Occipital lobe (tissue), 2 donors: ENCODE measurements around the gene IL24. TPM values are rescaled to one million over a fixed set of nuclear protein-coding genes. Genes with fewer than 3 reads are reported as not detected.

Source experiments
- DNase-seq: peaks from one replicate; lab custom pipeline; 2025; lab: John Stamatoyannopoulos, UW
- total RNA-seq: library from RNA; depleted of rRNA; stranded (reverse); fragments of >200 nt; gene quantifications from one replicate; pipeline ENCODE4 v1.2.3, GENCODE V29; 2014

Gene IL24
- total RNA-seq, 1 donor from 2014 or later = not detected

DNA sequence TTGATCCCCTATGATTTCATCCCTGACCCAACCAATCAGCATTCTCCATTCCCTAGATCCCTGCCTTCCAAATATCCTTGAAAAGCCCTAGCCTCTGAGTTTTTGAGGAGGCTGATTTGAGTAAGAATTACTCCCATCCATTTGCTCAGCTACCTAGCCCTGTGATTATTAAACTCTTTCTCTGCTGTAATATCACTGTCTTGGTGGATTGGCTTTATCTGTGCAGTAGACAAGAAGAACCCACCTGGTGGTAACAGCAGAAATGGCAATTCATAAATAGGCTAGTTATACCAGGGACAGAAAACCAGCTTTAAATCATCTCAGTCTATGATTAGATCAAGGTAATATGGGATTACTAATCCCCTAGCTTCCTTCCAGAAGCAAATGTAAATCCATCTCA, 18.8 kb upstream of the IL24 start:
- DNase-seq = no peak

DNA sequence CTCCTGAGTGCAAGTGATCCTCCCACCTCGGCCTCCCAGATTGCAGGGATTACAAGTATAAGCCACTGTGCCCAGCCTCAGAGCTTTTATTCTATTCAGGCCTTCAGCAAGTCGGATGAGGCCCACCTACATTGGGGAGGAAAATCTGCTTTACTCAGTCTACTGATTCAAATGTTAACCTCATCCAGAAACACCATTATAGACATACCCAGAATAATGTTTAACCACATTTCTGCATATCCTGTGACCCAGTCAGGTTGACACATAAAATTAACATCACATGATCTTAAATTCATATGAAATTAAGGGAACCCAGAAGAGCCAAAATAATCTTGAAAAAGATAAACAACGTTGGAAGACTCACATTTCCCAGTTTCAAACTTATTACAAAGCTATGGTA, 16.9 kb upstream of the IL24 start:
- no peak for DNase-seq

- no peak for DNase-seq
These were observed 14.7 kb upstream of the IL24 start for GRCh38 chr1:206882555-206882954.

- DNase-seq = no peak
These were observed 14.1 kb upstream of the IL24 start for GRCh38 chr1:206883160-206883559.

DNA sequence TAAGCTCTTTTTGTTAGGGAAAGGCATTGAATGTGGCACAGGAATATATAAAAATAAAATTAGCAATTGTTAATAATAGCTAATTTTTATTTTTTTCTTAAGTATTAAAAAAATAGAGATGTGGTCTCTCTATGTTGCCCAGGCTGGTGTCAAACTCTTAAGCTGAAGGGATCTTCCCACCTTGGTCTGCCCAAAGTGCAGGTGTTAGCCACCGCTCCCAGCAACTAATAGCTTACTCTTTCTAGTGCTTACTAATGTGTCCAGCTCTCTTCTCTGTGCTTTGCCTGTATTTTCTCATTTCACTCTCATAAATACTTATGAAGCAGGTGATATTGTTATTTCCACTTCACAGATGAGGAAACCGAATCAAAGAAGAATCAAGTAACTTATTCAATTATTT, 13.4 kb upstream of the IL24 start:
- no peak for DNase-seq

- DNase-seq = no peak
These were observed 11.7 kb upstream of the IL24 start for GRCh38 chr1:206885341-206886060.

DNA sequence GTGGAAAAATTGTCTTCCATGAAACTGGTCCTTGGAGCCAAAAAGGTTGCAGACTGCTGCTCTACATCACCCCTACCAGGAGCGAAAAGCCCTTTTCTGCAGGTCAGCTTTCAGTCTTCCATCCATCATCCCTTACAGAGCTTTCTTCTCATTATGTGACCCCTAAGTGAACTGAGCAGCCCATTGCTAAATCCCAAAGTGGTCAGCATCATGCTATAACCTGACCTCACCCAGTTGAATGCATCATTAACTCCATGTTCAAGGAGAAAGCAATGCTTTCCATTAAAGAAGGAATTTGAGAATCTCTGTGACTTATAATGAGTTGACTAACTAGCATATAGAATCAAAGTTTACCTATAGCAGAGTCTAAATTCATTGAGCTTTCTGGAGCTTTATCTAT, 10.4 kb upstream of the IL24 start:
- DNase-seq = no peak

- DNase-seq = no peak
These were observed 9.5 kb upstream of the IL24 start for GRCh38 chr1:206887701-206888100.

- no peak for DNase-seq
These were observed 6.8 kb upstream of the IL24 start for GRCh38 chr1:206890125-206891060.

DNA sequence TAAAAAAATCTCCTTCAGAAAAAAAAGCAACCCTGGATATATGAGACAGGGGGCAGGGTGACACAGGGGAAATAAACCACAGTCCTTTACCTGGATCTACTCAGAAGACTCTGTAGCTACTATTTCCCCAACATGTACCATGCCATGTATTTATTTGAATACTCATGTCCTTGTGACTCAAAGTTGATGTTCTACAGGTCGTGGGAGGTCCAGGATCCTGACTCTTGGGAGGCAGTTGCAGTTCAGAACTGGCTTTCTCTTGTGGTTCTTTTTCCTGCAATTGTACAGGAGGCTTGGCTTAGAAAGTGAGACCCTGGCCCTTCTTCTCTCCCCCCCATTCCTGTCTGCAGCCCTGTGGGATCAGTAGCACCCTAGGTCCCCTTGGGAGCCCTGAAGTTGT, 5.8 kb upstream of the IL24 start:
- DNase-seq = no peak

DNA sequence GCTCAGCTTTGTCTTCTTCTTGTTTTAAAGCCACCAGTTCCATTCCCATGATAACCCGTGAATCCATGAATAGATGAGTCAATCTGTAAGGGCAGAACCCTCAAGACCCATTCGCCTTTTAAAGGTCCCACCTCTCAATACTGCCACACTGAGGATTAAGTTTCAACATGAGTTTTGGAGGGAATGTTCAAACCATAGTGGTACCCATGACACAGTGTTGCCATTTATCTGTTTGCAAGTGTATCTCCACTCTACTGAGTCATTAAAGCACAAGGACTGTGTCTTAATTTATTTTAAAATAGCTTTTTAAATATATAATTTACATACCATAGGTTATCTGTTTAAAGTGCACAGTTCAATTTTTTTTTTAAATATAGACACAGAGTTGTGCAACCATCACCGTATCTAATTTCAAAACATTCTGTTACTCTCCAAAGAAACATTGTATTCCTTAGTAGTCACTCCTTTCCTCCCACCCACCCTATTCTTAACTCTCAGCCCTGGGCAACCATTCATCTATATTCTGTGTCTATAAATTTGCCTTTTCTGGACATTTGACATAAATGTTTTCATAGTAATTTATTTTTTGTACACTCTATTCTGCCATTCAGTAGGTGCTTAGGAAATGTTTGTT, 4.8 kb upstream of the IL24 start:
- DNase-seq = no peak

DNA sequence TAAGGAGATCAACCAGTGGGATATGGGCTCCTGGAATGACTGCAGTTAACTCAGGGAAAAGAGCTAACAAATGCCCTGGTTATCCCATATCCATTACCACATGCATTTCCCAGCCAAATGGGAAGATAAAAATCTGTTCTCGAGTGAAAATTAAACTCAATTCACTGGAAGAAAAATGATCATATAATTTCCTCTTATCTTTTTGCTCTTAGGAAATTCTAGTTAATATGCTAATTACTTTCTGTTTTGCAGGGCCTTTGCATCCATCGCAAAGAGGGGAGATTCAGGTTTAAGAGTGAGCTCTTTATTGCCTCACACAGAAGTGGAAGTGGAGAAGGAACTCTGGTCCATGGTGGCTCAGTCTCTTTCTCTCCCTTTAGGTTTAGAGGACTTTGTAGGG, 3.9 kb upstream of the IL24 start:
- no peak for DNase-seq

DNA sequence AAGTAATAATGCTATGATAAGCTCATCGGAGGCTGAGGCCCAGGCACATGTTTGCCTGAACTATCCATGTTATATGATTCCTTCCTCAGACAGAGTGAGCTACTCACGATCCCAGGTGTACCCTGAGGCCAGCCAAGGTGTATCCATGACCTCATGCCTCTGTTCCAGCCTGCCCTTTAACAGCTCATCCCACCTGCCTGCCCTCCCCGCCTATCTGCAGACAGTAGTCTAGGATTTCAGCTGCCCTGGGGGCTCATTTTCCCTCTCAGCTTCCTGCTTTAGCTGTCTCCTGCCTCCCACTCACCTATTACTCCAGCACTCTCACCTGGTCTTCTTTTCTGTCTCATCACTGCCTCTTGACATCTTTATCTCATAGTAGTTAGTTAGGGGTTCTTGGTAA, 1.9 kb upstream of the IL24 start:
- no peak for DNase-seq

DNA sequence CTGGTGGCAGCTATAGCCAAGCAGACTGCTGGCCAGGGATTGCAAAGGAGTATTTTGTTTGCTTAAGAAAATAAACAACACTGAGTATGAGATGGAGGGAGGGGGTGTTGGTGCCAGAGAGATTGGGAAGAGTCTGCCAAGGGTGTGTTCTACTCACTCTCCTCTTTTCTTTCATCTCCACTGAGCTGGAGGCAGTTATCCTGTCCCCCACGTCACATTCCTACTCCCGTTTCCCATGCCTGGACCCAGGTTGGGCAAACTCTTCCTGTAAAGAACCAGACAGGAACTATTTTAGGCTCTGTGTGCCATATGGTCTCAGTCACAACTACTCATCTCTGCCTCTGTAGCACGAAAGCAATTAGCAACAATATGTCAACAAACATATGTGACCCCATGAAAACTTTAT, 1.4 kb upstream of the IL24 start:
- no peak for DNase-seq

DNA sequence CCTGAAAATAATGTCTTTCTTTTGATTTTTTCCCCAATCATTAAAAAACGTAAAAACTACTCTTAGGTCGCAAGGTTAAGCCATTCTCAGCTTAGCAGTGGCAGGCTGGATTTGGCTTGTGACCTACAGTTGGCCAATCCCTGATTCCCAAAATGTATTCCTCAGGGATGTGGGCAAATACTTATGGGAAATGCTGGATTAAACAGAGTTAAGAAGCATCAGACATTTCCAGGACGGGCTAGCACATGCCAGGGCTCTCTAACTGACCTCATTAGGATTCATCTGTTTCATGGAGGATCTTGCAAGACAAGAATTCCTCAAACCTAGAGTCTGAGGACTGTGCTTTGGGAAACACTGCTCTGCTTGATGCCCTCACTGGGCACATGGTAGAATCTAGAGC, 982 bp upstream of the IL24 start:
- no peak for DNase-seq

DNA sequence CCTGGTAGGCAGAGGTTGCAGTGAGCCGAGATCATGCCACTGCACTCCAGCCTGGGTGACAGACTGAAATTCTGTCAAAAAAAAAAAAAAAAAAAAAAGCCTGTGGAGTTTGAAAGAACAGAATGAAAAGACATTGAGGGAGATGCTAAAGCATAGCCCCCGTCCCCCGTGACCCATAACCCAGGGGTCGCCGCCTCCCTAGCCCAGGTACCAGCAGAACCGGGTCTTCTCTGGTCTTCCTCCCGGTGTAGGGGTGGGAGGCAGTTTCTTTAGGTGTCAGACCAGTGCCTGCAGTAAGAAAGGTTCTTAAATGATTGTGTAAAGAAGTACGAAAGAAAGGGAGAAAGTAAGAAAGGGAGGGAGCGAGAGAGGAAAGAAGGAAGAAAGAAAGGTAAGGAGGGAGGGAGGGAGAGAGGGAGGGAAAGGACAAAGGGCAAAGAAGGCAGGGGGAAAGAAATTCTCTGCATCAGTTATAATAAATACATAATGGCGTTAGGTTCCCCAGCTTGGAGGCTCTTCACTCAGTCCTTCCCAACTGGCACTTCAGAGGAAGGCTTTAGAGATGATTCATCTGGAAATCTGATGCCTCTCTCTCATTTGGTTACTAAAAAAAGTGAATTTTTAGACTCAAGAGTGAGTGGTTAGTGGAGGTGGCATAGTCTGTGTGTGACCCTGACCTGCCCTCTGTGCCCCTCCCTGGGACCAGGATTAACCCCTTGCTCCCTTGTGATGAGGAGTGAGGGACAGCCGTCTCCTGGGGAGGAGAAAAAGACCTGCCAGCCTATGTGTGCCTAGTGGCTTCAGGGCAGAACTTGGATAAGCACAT, 1.1 kb downstream of the IL24 start:
- DNase-seq = no peak

GRCh38 chr1:206898915-206899431, 1.7 kb downstream of the IL24 start:
- DNase-seq = no peak

DNA sequence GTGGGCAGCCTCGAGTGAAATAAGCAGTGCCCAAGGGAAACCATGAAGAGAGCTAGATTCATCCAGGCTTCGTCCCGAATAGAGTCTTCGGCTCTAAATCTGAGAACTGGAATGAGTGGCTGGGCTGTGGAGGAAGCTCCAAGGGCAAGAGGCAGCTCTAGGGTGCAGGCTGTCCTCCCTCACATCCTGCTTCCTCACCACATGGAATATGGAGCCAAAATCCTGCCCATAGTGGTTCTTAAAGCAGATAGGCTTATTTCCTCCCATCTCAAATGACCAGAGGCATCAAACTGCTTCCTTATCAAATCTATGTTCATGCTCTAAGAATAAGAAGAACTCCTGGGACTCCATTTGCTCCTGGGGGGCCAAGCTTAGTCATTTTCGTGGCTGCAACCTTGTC, 2.5 kb downstream of the IL24 start:
- no peak for DNase-seq

GRCh38 chr1:206900149-206900548, 2.9 kb downstream of the IL24 start:
- DNase-seq = no peak

DNA sequence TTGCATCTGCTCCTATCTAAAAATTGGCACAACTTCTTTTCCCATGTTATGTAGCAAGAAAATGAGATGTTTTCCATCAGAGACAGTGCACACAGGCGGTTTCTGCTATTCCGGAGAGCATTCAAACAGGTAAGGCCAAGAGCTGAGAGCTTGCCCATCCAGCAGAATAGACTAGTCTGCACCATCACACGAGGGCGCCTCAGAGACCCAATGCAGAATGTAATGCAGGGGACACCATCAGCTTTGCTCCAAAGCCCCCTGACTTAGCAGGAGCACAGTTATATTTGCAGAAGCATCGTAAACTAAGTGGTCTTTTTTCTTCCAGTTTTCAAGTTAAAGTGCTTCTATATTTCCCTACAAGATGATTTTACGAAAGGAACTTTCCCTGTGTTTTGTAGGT, 4.7 kb downstream of the IL24 start:
- DNase-seq = no peak

GRCh38 chr1:206902702-206903101, 5.5 kb downstream of the IL24 start:
- DNase-seq = no peak
